GM19023 (cell line): Measurements from ENCODE around the gene SEH1L.

ENCODE experiments used
- ATAC-seq: cut with Tn5 transposase; IDR thresholded peaks from one replicate; pipeline ENCODE4 v1.9.1; 2021; ENCODE audit warnings: mild to moderate bottlenecking, moderate library complexity; ENCODE audit not compliant: unreplicated experiment

The SEH1L gene

GRCh38 chr18:13032173-13032572 lies 84.4 kb downstream of the SEH1L start:
- ATAC-seq: no peak

GRCh38 chr18:13035249-13035914 lies 87.6 kb downstream of the SEH1L start:
- ATAC-seq: no peak

DNA sequence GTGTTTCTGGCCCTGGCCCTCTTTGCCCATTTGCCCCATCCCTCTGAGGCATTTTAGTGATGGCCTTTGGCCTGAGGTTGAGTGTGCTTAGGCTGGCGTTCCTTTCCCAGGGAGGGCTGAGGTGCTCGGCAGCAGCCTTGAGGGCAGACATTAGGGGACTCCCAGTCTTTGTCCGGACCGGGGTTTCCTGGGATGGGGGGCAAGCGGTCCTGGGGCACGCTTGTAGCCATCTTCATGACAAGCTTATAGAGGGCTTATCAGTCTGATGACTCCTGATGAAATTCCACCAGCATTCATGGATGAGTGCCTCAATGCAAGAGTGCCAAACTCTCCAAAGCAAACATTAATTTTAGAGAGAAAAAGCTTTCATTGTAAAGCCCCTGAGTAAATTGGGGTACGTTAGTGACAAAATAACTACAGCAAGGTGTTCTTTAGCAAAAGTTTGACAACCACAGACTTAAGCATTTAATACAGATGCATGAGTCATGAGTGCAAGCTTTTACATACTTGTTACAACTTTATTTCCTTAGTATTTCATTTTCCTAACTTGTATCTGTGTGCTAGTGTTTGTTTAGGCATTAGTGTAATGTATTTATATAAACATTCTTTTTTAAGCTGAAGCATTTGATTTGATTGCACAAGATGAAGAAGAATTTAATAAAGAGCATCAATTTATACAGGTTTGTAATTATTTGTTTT lies 89.0 kb downstream of the SEH1L start:
- ATAC-seq: no peak
